Mesendoderm (in vitro differentiated cells): ENCODE measurements around the gene ATP4A.

ENCODE experiments used
- DNase-seq: peaks from one replicate; pipeline ENCODE4 v3.0.0; 2013
- H2AK5ac ChIP-seq: 2 replicates; pipeline ENCODE4 v1.6.1; 2013; ENCODE audit warnings: low read length, inconsistent platforms
- H2BK120ac ChIP-seq: 2 replicates; pipeline ENCODE4 v1.6.1; 2013; ENCODE audit warnings: low read depth, mild to moderate bottlenecking, low read length, moderate library complexity, mixed read lengths
- H2BK15ac ChIP-seq: replicated peaks from 2 replicates; pipeline ENCODE4 v1.6.1; 2013; ENCODE audit warnings: low read depth, mild to moderate bottlenecking, moderate library complexity
- H2BK5ac ChIP-seq: 2 replicates; pipeline ENCODE4 v1.6.1; 2013; ENCODE audit warnings: low read length, inconsistent platforms
- H3K18ac ChIP-seq: 2 replicates; pipeline ENCODE4 v1.6.1; 2013; ENCODE audit warnings: mild to moderate bottlenecking, low read length, mixed read lengths
- H3K23ac ChIP-seq: one replicate; pipeline ENCODE4 v1.6.1; 2013; ENCODE audit warnings: low read length
- H3K27ac ChIP-seq: 2 replicates; pipeline ENCODE4 v1.5.1; 2013; ENCODE audit warnings: low read depth, mild to moderate bottlenecking, inconsistent platforms, low read length, moderate library complexity
- H3K27me3 ChIP-seq: 2 replicates; pipeline ENCODE4 v1.6.1; 2013; ENCODE audit warnings: low read length, control low read depth, mild to moderate bottlenecking, inconsistent platforms; ENCODE audit not compliant: insufficient read depth, poor library complexity
- H3K36me3 ChIP-seq: 2 replicates; pipeline ENCODE4 v1.6.1; 2013; ENCODE audit warnings: low read length, inconsistent platforms; ENCODE audit not compliant: control insufficient read depth, insufficient read depth
- H3K4ac ChIP-seq: one replicate; pipeline ENCODE4 v1.6.1; 2013; ENCODE audit warnings: low read depth, mild to moderate bottlenecking, low read length, moderate library complexity
- H3K4me1 ChIP-seq: 2 replicates; pipeline ENCODE4 v1.6.1; 2013; ENCODE audit warnings: low read depth, low read length, inconsistent platforms; ENCODE audit not compliant: control insufficient read depth
- H3K4me2 ChIP-seq: 2 replicates; pipeline ENCODE4 v1.6.1; 2013; ENCODE audit warnings: low read length
- H3K4me3 ChIP-seq: 2 replicates; pipeline ENCODE4 v1.5.1; 2013; ENCODE audit warnings: mild to moderate bottlenecking, low read length
- H3K56ac ChIP-seq: one replicate; pipeline ENCODE4 v1.6.1; 2013; ENCODE audit warnings: low read length
- H3K79me1 ChIP-seq: 2 replicates; pipeline ENCODE4 v1.6.1; 2013; ENCODE audit warnings: low read length, inconsistent platforms
- H3K79me2 ChIP-seq: 2 replicates; pipeline ENCODE4 v1.6.1; 2013; ENCODE audit warnings: mild to moderate bottlenecking, low read length; ENCODE audit not compliant: control insufficient read depth, insufficient read depth
- H3K9ac ChIP-seq: 2 replicates; pipeline ENCODE4 v1.6.1; 2013; ENCODE audit warnings: low read length, inconsistent platforms
- H4K5ac ChIP-seq: one replicate; pipeline ENCODE4 v1.6.1; 2013; ENCODE audit warnings: low read length
- H4K8ac ChIP-seq: one replicate; pipeline ENCODE4 v1.6.1; 2013; ENCODE audit warnings: low read depth, mild to moderate bottlenecking, control low read depth, low read length, moderate library complexity
- WGBS: extraction: QIAGEN DNeasy Blood & Tissue Kit; methylation state at CpG from one replicate; pipeline ENCODE4 v1.1.7; 2013; ENCODE audit warnings: low lambda C conversion rate, missing lambda C conversion rate; ENCODE audit not compliant: insufficient coverage; ENCODE audit errors: extremely low coverage; 5-methylcytosine and 5-hydroxymethylcytosine counted together

ATP4A gene

GRCh38 chr19:35514282-35514809 lies 49.1 kb downstream of the ATP4A start:
- H3K27ac ChIP-seq = no peak overlapping the region
- H3K4me3 ChIP-seq = no peak overlapping the region
- no peak overlapping the region for H2BK15ac ChIP-seq
- no peak overlapping the region for H2AK5ac ChIP-seq
- no peak overlapping the region for H4K5ac ChIP-seq
- DNase-seq = peak; percentile 32
- no peak overlapping the region for H3K4me2 ChIP-seq
- H3K9ac ChIP-seq = peak overlapping the region; percentile 25
- H4K8ac ChIP-seq = no peak overlapping the region
- H2BK5ac ChIP-seq = no peak overlapping the region
- WGBS = no CpG with 5 or more reads among the region's 20 CpGs
- no peaks in the 10 kb centered on the region for H3K27me3 ChIP-seq
- H3K4me1 ChIP-seq = no peaks in the 10 kb centered on the region
- H3K18ac ChIP-seq = no peak overlapping the region
- H3K79me2 ChIP-seq = peaks cover 3% of the 10 kb centered on the region
- no peaks in the 10 kb centered on the region for H3K36me3 ChIP-seq
- H3K56ac ChIP-seq = peak overlapping the region; percentile 45
- H2BK120ac ChIP-seq = no peak overlapping the region
- peaks cover 2% of the 10 kb centered on the region for H3K79me1 ChIP-seq
- no peak overlapping the region for H3K23ac ChIP-seq
- H3K4ac ChIP-seq = no peak overlapping the region

GRCh38 chr19:35513628-35514281 lies 49.7 kb downstream of the ATP4A start, which contains the start of gene DMKN:
Gene DMKN (minus strand): TSS chr19:35513649. CDS start chr19:35513475, 174 bp downstream.
- Histone ChIP-seq H3K36me3 (no peaks in the 10 kb centered on the region), H3K18ac (no peak within 1 kb of the TSS)
- WGBS = no CpG with 5 or more reads among the region's 15 CpGs

GRCh38 chr19:35512831-35513627 lies 50.4 kb downstream of the ATP4A start:
- H3K9ac ChIP-seq = no peak overlapping the region
- WGBS = no CpG with 5 or more reads among the region's 15 CpGs
- no peak overlapping the region for H2BK5ac ChIP-seq
- DNase-seq = no peak
- H2AK5ac ChIP-seq = no peak overlapping the region
- H3K56ac ChIP-seq = no peak overlapping the region
- no peak overlapping the region for H3K27ac ChIP-seq
- no peaks in the 10 kb centered on the region for H3K4me1 ChIP-seq
- H3K4ac ChIP-seq = no peak overlapping the region
- no peak overlapping the region for H3K18ac ChIP-seq
- H2BK120ac ChIP-seq = no peak overlapping the region
- no peak overlapping the region for H3K23ac ChIP-seq
- no peak overlapping the region for H2BK15ac ChIP-seq
- no peak overlapping the region for H4K5ac ChIP-seq
- no peak overlapping the region for H4K8ac ChIP-seq
- H3K4me2 ChIP-seq = no peak overlapping the region
- no peak overlapping the region for H3K4me3 ChIP-seq
- H3K36me3 ChIP-seq = no peaks in the 10 kb centered on the region
- no peaks in the 10 kb centered on the region for H3K27me3 ChIP-seq
- H3K79me2 ChIP-seq = peaks cover 12% of the 10 kb centered on the region
- H3K79me1 ChIP-seq = peaks cover 5% of the 10 kb centered on the region

More at GRCh38 chr19:35513628-35514281, 49.7 kb downstream of the ATP4A start, which contains the start of gene DMKN:
- H3K4me3 ChIP-seq = no peak within 1 kb of the TSS
- H2BK120ac ChIP-seq = no peak within 1 kb of the TSS
- no peak within 1 kb of the TSS for H3K23ac ChIP-seq
- DNase-seq = peak; percentile 78
- no peak within 1 kb of the TSS for H2BK15ac ChIP-seq
- H3K4me1 ChIP-seq = no peaks in the 10 kb centered on the region
- H3K79me2 ChIP-seq = peaks cover 7% of the 10 kb centered on the region
- peak within 1 kb of the TSS; percentile 45 for H3K56ac ChIP-seq
- H2AK5ac ChIP-seq = no peak within 1 kb of the TSS
- H2BK5ac ChIP-seq = no peak within 1 kb of the TSS
- no peak within 1 kb of the TSS for H3K4me2 ChIP-seq
- peak within 1 kb of the TSS; percentile 25 for H3K9ac ChIP-seq
- H3K4ac ChIP-seq = no peak within 1 kb of the TSS
- H4K5ac ChIP-seq = no peak within 1 kb of the TSS
- H3K27me3 ChIP-seq = no peaks in the 10 kb centered on the region
- H3K79me1 ChIP-seq = peaks cover 3% of the 10 kb centered on the region
- no peak within 1 kb of the TSS for H3K27ac ChIP-seq
- H4K8ac ChIP-seq = no peak within 1 kb of the TSS

GRCh38 chr19:35511337-35511736 lies 52.1 kb downstream of the ATP4A start:
- H3K4ac ChIP-seq = no peak overlapping the region
- no peaks in the 10 kb centered on the region for H3K4me1 ChIP-seq
- H2BK15ac ChIP-seq = no peak overlapping the region
- WGBS = no CpG with 5 or more reads among the region's 7 CpGs
- H3K27ac ChIP-seq = no peak overlapping the region
- H2AK5ac ChIP-seq = no peak overlapping the region
- no peak overlapping the region for H2BK5ac ChIP-seq
- no peak overlapping the region for H3K4me2 ChIP-seq
- H3K18ac ChIP-seq = no peak overlapping the region
- no peaks in the 10 kb centered on the region for H3K27me3 ChIP-seq
- DNase-seq = no peak
- H2BK120ac ChIP-seq = no peak overlapping the region
- H3K56ac ChIP-seq = no peak overlapping the region
- no peak overlapping the region for H4K5ac ChIP-seq
- H3K36me3 ChIP-seq = no peaks in the 10 kb centered on the region
- no peak overlapping the region for H3K4me3 ChIP-seq
- H4K8ac ChIP-seq = no peak overlapping the region
- no peak overlapping the region for H3K9ac ChIP-seq
- peaks cover 13% of the 10 kb centered on the region for H3K79me1 ChIP-seq
- H3K79me2 ChIP-seq = peaks cover 24% of the 10 kb centered on the region
- H3K23ac ChIP-seq = no peak overlapping the region

GRCh38 chr19:35510626-35510964 lies 52.9 kb downstream of the ATP4A start:
- Histone ChIP-seq H2AK5ac (no peak overlapping the region), H3K27ac (no peak overlapping the region), H4K8ac (no peak overlapping the region), H3K4me3 (no peak overlapping the region), H3K56ac (peak overlapping the region; percentile 85), H3K79me2 (peaks cover 28% of the 10 kb centered on the region), H2BK5ac (no peak overlapping the region), H3K4ac (no peak overlapping the region), H3K36me3 (peaks cover 4% of the 10 kb centered on the region), H2BK15ac (no peak overlapping the region), H3K23ac (no peak overlapping the region), H3K9ac (peak overlapping the region; percentile 50), H3K4me2 (peak overlapping the region; percentile 15), H2BK120ac (no peak overlapping the region), H3K79me1 (peaks cover 20% of the 10 kb centered on the region), H3K4me1 (no peaks in the 10 kb centered on the region), H3K18ac (peak overlapping the region; percentile 11), H3K27me3 (no peaks in the 10 kb centered on the region), H4K5ac (no peak overlapping the region)
- WGBS = no CpG with 5 or more reads among the region's 15 CpGs
- DNase-seq = no peak
